Right renal cortex interstitium (tissue), 3 donors: ENCODE measurements around the gene CCL3. TPM values are rescaled to one million over a fixed set of nuclear protein-coding genes. Genes with fewer than 3 reads are reported as not detected.
"Not testable (repeated sequence)": the region's sequence is repeated elsewhere in the genome, so short reads cannot be mapped to it uniquely, and the experiment has no call there.

Experiments
- DNase-seq, 3 donors: peaks; one replicate each; pipeline ENCODE4 v3.0.0-alpha.2; 2013; ENCODE audit warnings: low read depth in 3 of 3, low spot score in 2 of 3
- polyA plus RNA-seq, 3 donors: library from polyadenylated mRNA; unstranded; fragments of 120-200 nt; gene quantifications; one replicate each; pipeline ENCODE4 v1.2.1, GENCODE V29; 2013; ENCODE audit not compliant: insufficient read length in 3 of 3

The CCL3 gene
- 1 to 10 TPM; 2.4 to 5.0 (median 4.2) TPM for polyA plus RNA-seq

- DNase-seq: no peak
These were observed at the start of gene CCL3 for GRCh38 chr17:36089888-36090836. Gene CCL3 (minus strand): TSS chr17:36090143. CDS start chr17:36090058, 85 bp downstream.

GRCh38 chr17:36136439-36136838 is 46.5 kb upstream of the CCL3 start:
- DNase-seq: no peak

GRCh38 chr17:36136036-36136435 is 46.1 kb upstream of the CCL3 start:
- no peak for DNase-seq

- DNase-seq: no peak
These were observed 45.5 kb upstream of the CCL3 start for GRCh38 chr17:36135465-36135864.

GRCh38 chr17:36133602-36134236 is 43.8 kb upstream of the CCL3 start:
- DNase-seq: peak in 2 of 3 donors; percentile 44 to 56

- no peak for DNase-seq
These were observed 42.5 kb upstream of the CCL3 start for GRCh38 chr17:36132421-36132831.

GRCh38 chr17:36131931-36132330 is 42.0 kb upstream of the CCL3 start:
- no peak for DNase-seq

GRCh38 chr17:36131421-36131820 is 41.5 kb upstream of the CCL3 start:
- DNase-seq: no peak

- no peak for DNase-seq
These were observed 40.4 kb upstream of the CCL3 start for GRCh38 chr17:36130346-36130745.

- DNase-seq: no peak
These were observed 39.7 kb upstream of the CCL3 start for GRCh38 chr17:36129616-36130015.

GRCh38 chr17:36128411-36128978 is 38.6 kb upstream of the CCL3 start:
- DNase-seq: no peak

GRCh38 chr17:36127911-36128310 is 38.0 kb upstream of the CCL3 start:
- no peak for DNase-seq

- DNase-seq: no peak
These were observed 37.4 kb upstream of the CCL3 start for GRCh38 chr17:36127199-36127893.

- no peak for DNase-seq
These were observed 35.2 kb upstream of the CCL3 start for GRCh38 chr17:36124879-36125824.

GRCh38 chr17:36123431-36123830 is 33.5 kb upstream of the CCL3 start:
- no peak for DNase-seq

GRCh38 chr17:36121099-36121498 is 31.2 kb upstream of the CCL3 start:
- DNase-seq: not testable (repeated sequence)

GRCh38 chr17:36120221-36120620 is 30.3 kb upstream of the CCL3 start:
- DNase-seq: no peak

- DNase-seq: no peak
These were observed 28.8 kb upstream of the CCL3 start for GRCh38 chr17:36118477-36119353.
